ENCODE data around the gene OVCA2.

OVCA2 gene

DNA sequence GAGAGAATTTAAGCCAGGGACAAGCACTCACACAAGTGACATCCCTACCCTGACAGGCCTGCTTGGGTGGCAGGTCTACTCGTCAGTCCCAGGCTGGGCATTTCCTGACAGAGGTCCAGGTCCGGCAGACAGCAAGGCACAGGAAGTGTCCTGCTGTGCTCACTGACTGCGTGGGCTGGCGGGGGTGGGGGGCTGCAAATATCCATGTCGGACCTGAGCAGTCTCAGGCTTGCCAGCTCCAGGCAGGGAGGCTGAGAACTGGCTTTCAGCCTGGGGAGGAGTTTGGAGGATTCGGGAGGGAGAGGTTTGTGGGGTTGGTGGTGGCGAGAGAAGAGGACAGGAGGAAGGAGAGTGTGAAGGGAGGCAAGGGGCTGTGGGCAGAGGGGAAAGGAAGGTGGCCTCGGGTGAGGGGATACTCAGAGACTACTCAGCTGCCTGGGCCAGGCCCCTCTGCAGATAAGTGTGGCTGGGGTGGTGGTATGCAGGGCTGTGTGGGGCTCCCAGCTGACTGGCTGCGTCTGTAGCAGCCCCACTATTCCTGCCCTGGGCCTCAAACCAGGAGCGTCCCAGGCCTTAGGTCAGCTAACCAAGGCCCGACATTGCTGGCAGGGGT lies 20.9 kb downstream of the OVCA2 start:
- no peak for DNase-seq (ENCODE audit: low read depth, low spot score)
- no peak overlapping the region for H3K27ac ChIP-seq

GRCh38 chr17:2063261-2064146 lies 21.7 kb downstream of the OVCA2 start:
- no peak overlapping the region for H3K27ac ChIP-seq
- no peak for DNase-seq (ENCODE audit: low read depth, low spot score)

- no peak for DNase-seq (ENCODE audit: low read depth, low spot score)
- H3K27ac ChIP-seq, result no peak overlapping the region
These were observed 22.3 kb downstream of the OVCA2 start for GRCh38 chr17:2064147-2064489.

GRCh38 chr17:2064520-2064971 lies 22.7 kb downstream of the OVCA2 start:
- no peak overlapping the region for H3K27ac ChIP-seq

DNA sequence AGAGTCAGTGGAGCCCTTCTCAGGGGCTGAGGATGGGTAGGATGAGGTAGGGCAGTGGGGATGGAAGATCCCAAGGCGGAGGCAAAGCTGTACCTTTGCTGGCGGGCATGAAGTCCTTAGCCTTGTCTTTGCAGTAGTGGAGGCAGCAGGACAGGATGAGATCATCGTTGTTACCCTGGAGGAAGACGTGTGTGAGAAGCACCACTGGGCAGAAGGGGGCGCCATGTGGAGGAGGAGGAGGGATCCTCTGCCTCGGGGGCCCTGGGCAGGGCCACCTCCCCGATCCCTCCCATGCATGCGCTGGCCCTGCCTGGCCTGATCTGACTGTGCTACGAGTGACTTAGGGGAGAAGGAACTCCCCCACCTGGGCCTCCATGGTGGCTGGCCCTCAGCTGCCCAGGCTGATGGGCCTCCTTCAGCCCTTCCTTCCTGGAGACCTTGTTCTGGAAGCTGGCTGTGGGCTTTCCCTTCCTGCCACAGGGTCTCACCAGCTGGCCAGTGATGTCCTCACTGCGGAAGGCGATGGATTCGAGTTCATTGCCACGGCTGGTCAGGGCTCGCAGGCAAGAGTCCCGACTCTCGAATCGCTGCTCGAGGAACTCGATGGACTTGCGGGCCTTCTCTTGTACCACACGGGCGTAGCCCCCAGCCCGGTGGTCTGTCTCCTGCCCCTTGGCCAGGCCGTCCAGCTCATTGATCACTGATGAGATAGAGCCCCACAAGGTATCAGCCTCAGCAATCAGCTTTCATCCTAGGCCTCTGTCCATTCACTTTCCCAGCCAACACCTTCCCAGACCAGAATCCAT lies 23.4 kb downstream of the OVCA2 start:
- no peak overlapping the region for H3K27ac ChIP-seq
- DNase-seq (ENCODE audit: low read depth, low spot score), result no peak

More at GRCh38 chr17:2064520-2064971, 22.7 kb downstream of the OVCA2 start:
- no peak for DNase-seq (ENCODE audit: low read depth, low spot score)

DNA sequence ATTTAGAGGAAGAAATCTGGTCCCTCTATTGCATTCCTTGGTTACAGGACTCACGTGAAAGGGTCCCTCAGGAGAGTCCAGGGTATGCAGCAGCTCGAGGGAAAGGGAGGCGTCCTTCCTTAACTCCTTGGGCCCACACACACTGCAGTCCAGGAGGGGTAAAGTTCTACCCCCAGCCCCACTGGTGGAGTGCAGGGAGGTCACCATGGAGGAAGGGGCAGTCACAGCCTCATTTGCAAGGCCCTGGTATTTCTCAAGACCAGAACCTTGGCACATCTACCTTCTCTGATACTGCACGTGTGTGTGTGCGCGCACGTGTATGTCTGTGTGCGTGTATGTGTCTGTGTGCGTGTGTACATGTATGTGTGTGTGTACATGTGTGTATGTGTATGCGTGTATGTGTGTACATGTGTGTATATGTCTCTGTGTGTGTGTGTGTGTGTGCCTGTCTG lies 24.2 kb downstream of the OVCA2 start:
- no peak overlapping the region for H3K27ac ChIP-seq
- no peak for DNase-seq (ENCODE audit: low read depth, low spot score)

- no peak overlapping the region for H3K27ac ChIP-seq
- DNase-seq (ENCODE audit: low read depth, low spot score), result no peak
These were observed 25.3 kb downstream of the OVCA2 start for GRCh38 chr17:2067048-2067561.

DNA sequence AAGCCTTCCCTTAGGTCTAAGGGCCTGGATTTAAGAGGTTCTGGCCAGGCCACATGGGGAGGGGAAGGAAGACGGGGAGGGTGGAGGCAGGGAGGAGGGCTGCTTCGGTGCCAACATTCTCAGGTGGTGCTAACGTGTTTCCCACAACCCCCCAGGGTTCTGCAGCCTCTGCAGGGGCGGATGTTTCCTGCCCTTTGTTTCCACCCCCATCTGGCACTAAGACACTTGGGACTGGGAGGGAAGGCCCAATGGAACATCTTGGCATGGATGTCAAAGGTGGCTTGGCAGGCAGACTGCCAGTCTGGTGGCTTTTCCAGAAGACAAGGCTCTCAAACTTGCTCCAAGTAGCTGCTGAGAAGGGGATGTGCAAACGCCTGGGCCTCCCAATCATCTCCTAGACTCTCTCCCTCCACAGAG lies 25.8 kb downstream of the OVCA2 start:
- no peak for DNase-seq (ENCODE audit: low read depth, low spot score)

DNA sequence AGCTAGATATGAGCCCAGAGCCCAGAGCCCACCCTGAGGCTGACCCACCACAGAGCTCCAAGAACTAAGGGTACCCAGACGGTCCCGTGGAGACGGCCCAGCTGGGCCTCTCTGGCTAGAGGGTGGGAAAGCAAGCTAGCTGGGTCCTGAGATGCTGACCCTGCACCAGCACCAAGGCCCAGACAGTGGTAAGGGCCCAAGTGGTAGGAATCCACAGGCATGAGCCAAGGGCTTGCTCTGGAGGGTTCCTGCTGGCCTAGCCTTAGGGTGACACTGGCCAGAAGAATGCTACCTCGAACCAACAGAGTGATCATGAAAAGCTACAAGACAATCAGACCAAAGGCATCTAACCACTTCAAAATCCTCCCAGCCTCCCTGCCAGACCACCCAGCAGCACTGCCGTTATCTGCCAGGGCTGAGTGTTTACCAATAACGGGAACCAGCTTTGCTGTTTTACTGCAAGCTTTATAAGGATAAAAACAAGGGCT lies 26.3 kb downstream of the OVCA2 start:
- peak overlapping the region; percentile 36 for H3K27ac ChIP-seq
- no peak for DNase-seq (ENCODE audit: low read depth, low spot score)

More for the DNA sequence above, 25.8 kb downstream of the OVCA2 start:
- no peak overlapping the region for H3K27ac ChIP-seq

DNA sequence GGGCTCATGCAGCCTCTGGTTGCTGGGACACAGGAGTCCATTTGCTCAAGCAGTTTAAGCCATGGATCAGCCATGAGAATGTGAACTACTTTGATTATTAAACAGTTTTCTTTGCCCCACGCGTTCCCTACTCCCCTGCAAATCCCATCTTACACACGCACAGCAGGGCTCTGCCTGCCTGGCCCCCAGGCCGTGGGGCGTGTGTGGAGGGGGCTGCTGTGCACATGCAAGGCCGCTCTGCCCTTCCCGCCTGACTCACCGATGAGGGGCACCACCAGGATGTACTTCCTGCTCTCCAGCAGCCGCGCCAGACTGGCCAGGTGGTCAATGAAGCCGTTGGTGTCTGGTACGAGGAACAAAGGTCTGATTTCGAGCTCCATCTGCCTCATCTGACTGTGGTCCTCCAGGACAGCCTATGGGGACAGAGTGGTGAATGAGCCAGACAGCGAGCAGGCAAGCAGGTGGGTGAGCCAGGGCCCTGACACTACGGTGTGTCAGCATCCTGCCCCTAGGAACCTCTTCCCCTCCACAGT lies 26.8 kb downstream of the OVCA2 start:
- peak overlapping the region; percentile 36 for H3K27ac ChIP-seq
- no peak for DNase-seq (ENCODE audit: low read depth, low spot score)

DNA sequence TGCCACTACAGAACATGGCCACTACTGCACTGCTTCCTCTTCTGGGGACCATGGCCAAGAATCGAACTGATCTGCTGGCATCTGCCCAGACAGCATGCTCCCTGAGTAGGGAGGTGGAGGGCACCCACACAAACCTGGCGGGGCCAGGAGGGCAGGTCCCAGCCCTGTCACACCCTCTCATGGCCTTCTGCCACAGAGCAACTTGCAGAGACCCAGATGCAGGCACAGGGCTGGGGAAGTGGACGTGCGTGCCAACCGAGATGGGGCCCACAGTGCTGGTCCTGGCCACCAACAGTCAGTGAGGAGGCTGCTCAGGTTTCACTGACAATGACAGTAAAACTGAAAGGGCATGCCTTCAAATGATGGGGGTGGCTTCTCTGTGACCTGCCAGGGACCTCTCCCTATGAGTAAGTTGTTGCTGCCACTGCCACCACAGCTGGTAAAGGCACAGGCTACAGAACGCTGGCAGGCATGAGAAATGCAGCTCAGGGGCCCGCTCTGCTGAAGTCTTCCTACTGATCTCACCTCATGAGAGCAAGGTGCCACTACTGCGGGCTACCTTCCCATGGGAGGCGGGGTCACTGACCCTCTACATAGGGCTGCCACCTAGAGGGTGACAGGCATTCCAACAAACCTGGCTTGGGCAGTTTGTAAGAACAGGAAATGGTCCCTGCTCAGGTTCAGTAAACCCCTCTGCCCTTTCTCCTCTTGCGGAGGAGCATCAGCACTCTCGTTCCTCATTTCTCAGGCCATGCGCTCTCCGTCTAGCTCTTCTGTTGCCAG lies 28.6 kb downstream of the OVCA2 start:
- DNase-seq (ENCODE audit: low read depth, low spot score), result no peak
- H3K27ac ChIP-seq, result no peak overlapping the region

- DNase-seq (ENCODE audit: low read depth, low spot score), result no peak
- no peak overlapping the region for H3K27ac ChIP-seq
These were observed 29.2 kb downstream of the OVCA2 start for GRCh38 chr17:2071024-2071385.

DNA sequence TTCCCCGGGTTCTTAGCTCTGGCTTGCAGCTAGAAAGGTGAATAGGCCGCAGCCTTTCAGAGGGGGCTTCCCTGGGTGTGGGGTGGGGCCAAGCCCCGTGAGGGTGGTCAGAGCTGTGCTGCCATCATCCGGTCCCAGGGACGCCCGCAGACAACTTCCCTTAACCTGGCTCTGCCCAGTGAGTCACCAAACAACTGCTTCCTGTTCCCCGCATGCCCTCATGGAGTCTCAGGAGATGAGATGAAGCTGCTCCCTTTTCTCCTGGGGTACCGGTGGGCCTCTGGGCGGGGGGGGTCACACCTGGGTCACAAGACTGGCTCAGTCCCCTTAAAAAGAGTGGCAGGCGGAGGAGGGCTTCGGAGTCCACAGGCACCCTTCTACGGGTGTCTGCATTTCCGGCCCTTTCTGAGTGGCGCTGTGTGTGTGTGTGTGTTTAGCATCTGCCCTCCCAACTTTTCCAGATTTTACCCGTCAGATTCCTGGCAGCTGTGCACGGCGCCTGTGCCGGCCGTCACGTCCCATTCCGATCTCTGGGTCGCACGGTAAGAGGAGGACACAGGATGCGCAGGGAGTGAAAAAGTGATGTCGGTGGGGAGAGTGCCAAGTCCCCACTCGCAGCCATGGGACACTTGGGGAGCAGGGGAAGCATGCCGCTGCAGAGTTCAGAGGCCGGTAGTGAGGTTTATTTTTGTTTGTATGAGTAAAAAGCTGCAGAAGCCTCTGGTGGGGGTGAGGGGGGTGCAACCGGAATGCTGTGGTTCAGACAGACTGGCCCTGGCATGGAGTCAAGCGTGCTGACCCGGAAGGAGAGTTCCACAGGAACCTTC lies 29.8 kb downstream of the OVCA2 start:
- no peak for DNase-seq (ENCODE audit: low read depth, low spot score)
- H3K27ac ChIP-seq, result no peak overlapping the region

DNA sequence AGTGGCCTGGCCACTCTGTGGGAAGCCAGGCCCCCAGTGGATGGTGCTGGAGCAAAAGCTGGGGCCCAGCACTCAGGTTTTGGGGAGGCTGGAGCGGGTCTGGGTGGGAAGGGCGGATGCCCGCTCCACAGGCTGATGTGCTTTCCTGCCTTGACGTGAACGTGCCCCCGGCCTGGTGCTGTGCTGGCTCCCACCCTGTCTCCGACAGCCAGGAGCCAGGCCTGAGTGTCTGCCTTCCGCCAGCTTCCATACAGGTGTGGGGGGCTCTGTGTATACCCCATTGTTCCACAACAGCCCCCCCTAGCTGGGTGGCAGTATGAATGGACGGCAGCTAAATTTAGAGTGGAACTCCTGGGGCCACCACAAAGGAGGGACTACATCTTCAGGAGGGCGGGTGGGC lies 33.1 kb downstream of the OVCA2 start:
- H3K27ac ChIP-seq, result no peak overlapping the region

GRCh38 chr17:2075336-2076086 lies 33.7 kb downstream of the OVCA2 start:
- no peak for DNase-seq (ENCODE audit: low read depth, low spot score)
- no peak overlapping the region for H3K27ac ChIP-seq

More for the DNA sequence above, 33.1 kb downstream of the OVCA2 start:
- DNase-seq (ENCODE audit: low read depth, low spot score), result no peak

- no peak overlapping the region for H3K27ac ChIP-seq
- DNase-seq (ENCODE audit: low read depth, low spot score), result no peak
These were observed 34.5 kb downstream of the OVCA2 start for GRCh38 chr17:2076087-2076984.

DNA sequence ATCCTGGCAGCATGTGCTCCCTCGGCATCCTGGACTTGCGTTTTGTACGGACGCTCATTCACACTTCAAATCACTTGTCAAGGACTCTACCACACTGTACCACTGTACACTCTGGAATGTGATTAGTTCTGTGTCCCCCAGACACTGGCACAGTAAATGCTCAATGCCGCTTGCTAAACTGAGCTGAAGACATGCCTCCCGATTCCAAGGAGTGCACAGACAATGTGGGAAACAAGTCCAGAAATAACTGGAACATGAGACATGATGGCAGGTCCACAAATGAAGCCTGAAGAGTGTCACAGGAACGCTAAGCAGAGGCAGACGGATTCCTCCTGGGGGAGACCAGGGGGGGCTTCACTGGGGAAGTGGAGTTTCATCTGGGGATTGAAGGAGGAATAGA lies 35.2 kb downstream of the OVCA2 start:
- DNase-seq (ENCODE audit: low read depth, low spot score), result no peak
- H3K27ac ChIP-seq, result no peak overlapping the region

All from epithelial cell of prostate (primary cell).